Hypothalamus (tissue), 51 donors: ENCODE data around the gene BEX2.

ENCODE experiments used
- DNase-seq, 51 donors: peaks; one replicate each; lab custom pipeline; 2025; lab: John Stamatoyannopoulos, UW

BEX2 gene

DNA sequence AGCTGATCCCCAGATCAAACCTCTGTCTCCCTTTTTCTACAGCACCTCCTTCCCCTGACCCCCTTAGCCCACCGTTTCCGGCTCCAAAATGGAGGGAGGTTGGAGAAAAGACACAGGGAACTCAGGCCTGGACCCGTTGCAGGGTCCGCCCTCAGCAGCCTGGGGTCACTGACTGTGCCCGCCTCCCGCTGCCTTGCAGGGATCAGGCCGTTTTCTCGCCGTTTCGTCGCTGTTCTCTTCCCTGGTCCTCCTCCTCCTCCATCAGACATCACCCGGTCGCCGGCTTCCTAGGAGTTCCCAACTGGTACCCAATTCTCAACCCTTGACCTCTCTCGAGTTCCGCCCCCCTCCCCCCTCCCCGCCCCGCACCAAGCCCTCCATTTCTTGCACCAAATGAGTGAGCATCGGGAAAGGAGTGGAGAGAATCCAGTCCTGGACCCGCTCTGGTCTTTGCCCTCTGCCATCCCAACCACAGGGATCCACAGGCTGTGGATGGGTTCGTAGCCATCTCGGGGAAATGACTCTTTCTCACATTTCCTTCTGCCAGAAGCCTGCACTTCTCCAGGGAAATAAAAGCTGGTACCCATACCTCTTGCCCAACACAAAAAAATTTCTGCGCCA lies 34.7 kb downstream of the BEX2 start:
- DNase-seq = peak in 12 of 51 donors; percentile 0 to 33 (median 4)

DNA sequence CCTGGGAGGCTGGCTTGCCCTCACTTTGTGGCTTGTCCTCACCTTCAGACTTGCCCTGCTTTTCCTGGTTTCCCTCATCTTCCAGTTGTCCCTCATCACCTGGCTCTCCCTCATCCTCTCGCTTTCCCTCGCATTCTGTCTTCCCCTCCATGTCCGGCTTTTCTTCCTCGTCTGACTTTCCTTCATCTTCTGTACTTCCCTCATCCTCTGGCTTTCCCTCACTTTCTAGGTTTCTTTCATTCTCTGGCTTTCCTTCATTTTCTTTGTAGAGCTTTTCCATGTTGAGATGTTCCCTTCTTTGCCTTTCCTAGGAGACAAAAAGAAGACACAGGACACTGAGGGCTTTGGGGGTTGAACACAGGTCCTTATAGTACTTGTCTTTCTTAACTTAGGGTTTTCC lies 36.5 kb downstream of the BEX2 start:
- DNase-seq = no peak
